Duodenal mucosa (tissue), 2 donors: ENCODE data around the gene AGBL1.

ENCODE experiments used
- H3K27ac ChIP-seq: one replicate; pipeline ENCODE4 v1.7.0; 2013; ENCODE audit warnings: low read depth, low read length
- H3K27me3 ChIP-seq, 2 donors: one replicate each; pipeline ENCODE4 v1.7.0; 2013; ENCODE audit warnings: low read length in 2 of 2, control low read depth in 1 of 2; ENCODE audit not compliant: insufficient read depth in 2 of 2, control insufficient read depth in 1 of 2
- H3K36me3 ChIP-seq, 2 donors: one replicate each; pipeline ENCODE4 v1.7.0; 2013; ENCODE audit warnings: low read length in 2 of 2, control low read depth in 1 of 2; ENCODE audit not compliant: insufficient read depth in 2 of 2, control insufficient read depth in 1 of 2
- H3K4me1 ChIP-seq, 2 donors: one replicate each; pipeline ENCODE4 v1.7.0; 2013; ENCODE audit warnings: low read length in 2 of 2, control low read depth in 1 of 2; ENCODE audit not compliant: insufficient read depth in 2 of 2, control insufficient read depth in 1 of 2
- H3K4me3 ChIP-seq, 2 donors: one replicate each; pipeline ENCODE4 v1.7.0; 2013; ENCODE audit warnings: low read length in 2 of 2, low read depth in 1 of 2
- H3K9ac ChIP-seq, 2 donors: one replicate each; pipeline ENCODE4 v1.7.0; 2013; ENCODE audit warnings: low read length in 2 of 2, low read depth in 1 of 2
- H3K9me3 ChIP-seq, 2 donors: one replicate each; pipeline ENCODE4 v1.7.0; 2013; ENCODE audit warnings: low read length in 2 of 2, control low read depth in 1 of 2; ENCODE audit not compliant: control insufficient read depth in 1 of 2

Gene AGBL1

DNA sequence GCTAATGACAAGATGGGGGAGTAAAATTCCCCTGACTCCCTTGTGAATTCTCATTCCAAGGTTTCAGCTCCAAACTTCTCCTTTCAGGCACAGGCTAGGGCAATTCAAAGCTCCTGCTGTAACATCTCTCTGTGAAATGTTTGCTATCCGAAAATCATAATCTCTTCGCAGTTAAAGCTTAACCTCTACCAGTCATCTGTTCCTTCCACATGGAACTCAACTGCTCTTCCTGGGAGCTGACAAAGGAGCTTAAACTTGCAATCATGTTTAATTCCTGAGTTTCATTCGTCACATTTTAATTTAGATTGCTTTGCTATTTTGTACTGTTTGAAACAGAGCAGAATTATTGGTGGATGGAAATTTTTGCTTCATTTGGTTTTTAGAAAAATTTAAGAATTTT lies 328.6 kb downstream of the AGBL1 start:
- H3K4me3 ChIP-seq: no peak overlapping the region
- H3K27me3 ChIP-seq: no peaks in the 10 kb centered on the region
- H3K27ac ChIP-seq: no peak overlapping the region
- no peaks in the 10 kb centered on the region for H3K9me3 ChIP-seq
- H3K9ac ChIP-seq: no peak overlapping the region
- no peaks in the 10 kb centered on the region for H3K4me1 ChIP-seq
- no peaks in the 10 kb centered on the region for H3K36me3 ChIP-seq

DNA sequence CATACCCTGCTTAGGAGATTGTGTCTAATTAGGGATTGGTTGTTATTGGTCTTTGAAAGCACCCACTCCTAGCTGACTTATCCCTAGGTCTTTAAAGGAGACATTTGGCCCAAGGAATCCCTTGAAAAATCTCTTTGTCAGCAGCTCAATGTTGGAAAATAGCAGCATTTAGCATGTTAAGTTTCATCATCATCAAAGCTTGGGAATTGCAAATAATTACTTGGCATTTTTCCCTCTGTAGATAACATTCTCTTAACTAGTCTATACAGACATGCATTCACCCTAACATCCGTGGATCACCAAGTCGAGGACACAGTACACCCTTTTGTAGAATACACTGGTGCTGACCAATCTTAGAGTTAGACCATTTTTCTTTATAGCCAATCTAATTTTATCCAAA lies 332.2 kb downstream of the AGBL1 start:
- Histone ChIP-seq H3K4me3 (no peak overlapping the region), H3K9ac (no peak overlapping the region), H3K9me3 (no peaks in the 10 kb centered on the region), H3K4me1 (no peaks in the 10 kb centered on the region), H3K27ac (no peak overlapping the region), H3K27me3 (no peaks in the 10 kb centered on the region), H3K36me3 (no peaks in the 10 kb centered on the region)

DNA sequence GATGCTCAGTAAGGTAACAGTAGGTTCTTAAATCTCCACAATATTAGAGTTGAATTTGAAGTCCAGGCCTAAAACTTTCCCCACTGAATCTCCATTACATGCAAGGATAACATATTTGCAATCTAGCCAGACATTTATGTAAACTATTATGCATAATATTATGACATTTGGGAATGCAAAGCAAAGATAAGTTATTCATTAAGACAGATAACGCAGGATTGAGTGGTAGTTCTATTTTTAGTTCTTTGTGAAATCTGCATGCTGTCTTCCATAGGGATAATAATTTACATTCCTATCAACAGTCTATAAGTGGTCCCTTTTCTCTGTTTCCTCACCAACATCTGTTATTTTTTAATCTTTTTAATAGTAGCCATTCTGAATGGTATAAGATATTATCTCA lies 333.5 kb downstream of the AGBL1 start:
- no peak overlapping the region for H3K4me3 ChIP-seq

DNA sequence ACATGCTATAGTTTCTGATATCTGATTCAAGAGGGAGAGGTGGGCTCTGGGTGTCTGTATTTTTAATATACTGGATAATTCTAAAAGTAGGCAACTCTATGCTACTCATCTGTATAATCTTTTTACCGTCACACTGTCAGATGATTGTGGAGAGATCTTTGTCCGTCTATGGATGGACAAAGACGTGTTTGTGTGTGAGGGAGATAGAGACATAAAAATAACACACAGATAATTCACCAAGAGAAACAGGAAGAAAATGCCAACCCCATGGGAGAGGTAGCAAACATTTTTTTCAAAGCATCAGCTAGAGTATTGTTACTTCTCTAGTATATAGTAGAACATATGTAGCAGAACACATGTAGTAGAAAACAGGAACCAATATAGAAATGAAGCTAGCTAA lies 346.1 kb downstream of the AGBL1 start:
- Histone ChIP-seq H3K9ac (no peak overlapping the region), H3K27ac (no peak overlapping the region), H3K4me3 (no peak overlapping the region), H3K36me3 (no peaks in the 10 kb centered on the region), H3K4me1 (no peaks in the 10 kb centered on the region), H3K27me3 (no peaks in the 10 kb centered on the region), H3K9me3 (no peaks in the 10 kb centered on the region)

More for the DNA sequence above, 333.5 kb downstream of the AGBL1 start:
- no peaks in the 10 kb centered on the region for H3K9me3 ChIP-seq
- no peaks in the 10 kb centered on the region for H3K27me3 ChIP-seq
- H3K4me1 ChIP-seq: no peaks in the 10 kb centered on the region
- H3K27ac ChIP-seq: no peak overlapping the region
- H3K9ac ChIP-seq: no peak overlapping the region
- H3K36me3 ChIP-seq: no peaks in the 10 kb centered on the region

DNA sequence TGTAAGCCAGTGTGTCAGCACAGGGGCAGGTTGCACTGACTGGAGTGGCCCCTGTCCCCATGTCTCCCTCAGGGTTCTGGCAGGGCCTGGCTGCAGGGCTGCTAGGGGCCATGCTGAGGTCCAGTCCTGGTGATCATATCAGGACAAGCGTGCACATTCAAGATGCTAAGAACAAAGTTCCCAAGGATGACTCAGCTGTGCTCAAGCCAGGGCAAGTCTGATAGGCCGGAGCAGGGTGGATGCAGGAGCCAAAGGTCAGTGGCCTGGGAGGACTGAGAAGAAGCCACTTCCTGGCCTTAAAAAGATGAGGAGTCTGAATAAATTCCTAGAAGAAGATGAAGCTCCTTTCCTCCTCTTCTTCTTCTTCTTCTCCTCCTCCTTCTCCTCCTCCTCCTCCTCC lies 353.2 kb downstream of the AGBL1 start:
- Histone ChIP-seq H3K4me3 (no peak overlapping the region), H3K36me3 (no peaks in the 10 kb centered on the region), H3K9me3 (no peaks in the 10 kb centered on the region), H3K27me3 (no peaks in the 10 kb centered on the region), H3K27ac (no peak overlapping the region), H3K9ac (no peak overlapping the region), H3K4me1 (no peaks in the 10 kb centered on the region)

DNA sequence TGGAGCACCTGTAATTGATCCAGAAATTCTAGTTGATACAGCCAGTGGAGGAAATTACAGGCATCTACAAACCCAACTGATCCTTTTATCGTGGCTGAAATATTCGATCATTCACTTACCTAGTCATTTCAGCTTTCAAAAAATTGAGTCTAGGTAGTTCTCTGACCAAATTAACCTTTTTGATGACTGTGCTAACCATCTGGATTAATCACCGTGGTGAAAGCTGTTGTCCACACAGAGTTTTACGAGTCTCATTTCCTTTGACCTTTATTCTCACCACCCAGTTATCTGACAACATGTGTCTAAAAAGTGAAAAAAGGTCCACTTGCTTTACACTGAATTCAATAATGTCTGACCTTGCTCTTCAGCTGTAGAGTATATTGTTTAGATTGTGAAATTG lies 354.3 kb downstream of the AGBL1 start:
- no peaks in the 10 kb centered on the region for H3K9me3 ChIP-seq
- H3K27me3 ChIP-seq: no peaks in the 10 kb centered on the region
- no peak overlapping the region for H3K9ac ChIP-seq
- no peak overlapping the region for H3K27ac ChIP-seq
- H3K4me1 ChIP-seq: no peaks in the 10 kb centered on the region
- H3K4me3 ChIP-seq: no peak overlapping the region
- no peaks in the 10 kb centered on the region for H3K36me3 ChIP-seq

DNA sequence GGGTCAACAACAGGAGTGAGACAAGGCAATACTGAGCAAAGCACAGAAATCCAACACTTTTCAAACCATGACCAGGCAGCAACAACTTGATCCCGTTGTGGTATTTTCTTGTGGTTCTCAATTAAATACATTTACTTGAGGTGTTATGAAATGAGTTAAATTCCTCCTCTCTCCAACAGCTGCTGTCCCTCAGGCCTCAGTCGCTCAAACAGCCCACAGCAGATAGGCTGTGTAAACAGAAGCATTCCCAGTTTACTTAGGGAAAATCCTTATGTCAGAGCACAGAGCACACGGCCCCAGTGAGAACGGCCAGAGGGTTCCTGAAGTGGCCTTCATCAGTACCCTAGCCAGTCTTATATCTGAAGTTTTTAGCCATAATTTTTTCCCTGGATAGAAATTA lies 359.9 kb downstream of the AGBL1 start:
- Histone ChIP-seq H3K27ac (no peak overlapping the region), H3K9ac (no peak overlapping the region), H3K4me1 (no peaks in the 10 kb centered on the region), H3K4me3 (no peak overlapping the region), H3K9me3 (no peaks in the 10 kb centered on the region), H3K36me3 (no peaks in the 10 kb centered on the region), H3K27me3 (no peaks in the 10 kb centered on the region)

DNA sequence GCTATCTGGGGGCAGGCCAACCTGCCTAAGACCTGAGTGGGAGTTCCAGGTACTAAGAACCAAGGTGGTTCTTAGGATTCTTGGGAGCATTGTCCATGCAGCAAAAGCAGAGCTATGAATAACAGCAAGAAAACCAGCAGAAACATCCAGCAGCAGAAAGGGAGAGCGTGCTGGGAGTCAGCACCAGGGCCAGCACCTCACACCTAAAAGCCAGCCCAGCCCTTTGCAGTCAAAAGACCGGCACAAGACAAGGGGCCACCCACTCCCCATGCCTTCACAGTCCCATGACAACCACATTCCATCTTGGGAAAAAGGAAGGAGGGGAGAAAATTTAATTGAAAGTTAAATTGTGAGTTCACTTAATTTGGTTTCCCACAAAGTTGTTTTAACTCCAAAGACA lies 364.9 kb downstream of the AGBL1 start:
- Histone ChIP-seq H3K9me3 (no peaks in the 10 kb centered on the region), H3K4me3 (no peak overlapping the region), H3K27ac (no peak overlapping the region), H3K9ac (no peak overlapping the region), H3K4me1 (no peaks in the 10 kb centered on the region), H3K36me3 (no peaks in the 10 kb centered on the region), H3K27me3 (no peaks in the 10 kb centered on the region)

DNA sequence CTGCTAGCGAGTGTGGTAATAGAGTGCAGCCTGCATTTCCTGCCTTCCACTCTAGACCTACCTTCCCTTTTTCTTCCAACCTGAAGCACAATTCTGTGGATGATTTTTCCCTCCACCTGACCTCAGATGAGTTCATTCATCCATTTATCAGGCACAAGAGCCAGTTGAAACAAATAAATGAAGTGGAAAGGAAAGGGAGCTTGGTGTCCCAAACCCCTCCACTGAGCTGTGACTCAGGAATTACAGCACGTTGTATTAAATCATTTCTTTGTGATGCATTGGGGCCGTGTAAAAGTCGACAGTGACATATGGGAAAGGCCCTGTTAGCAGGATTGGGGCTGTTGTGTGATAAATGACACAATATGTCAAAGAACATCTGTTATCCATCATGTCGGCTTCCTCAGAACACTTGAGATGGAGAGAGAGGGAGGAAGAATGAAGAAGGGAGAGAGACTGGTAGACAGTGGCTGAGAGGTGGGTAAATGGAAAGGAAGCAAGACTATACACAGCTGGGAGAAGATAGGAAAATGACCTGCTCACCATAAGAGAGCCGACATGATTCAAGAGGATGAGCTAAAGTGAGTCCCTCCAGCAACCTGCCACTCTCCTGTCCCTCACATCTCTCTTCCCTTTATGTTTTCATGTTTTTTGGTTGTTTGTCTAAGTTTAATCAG lies 366.0 kb downstream of the AGBL1 start:
- no peak overlapping the region for H3K4me3 ChIP-seq
- H3K9ac ChIP-seq: no peak overlapping the region
- H3K27ac ChIP-seq: no peak overlapping the region
- H3K36me3 ChIP-seq: no peaks in the 10 kb centered on the region
- H3K4me1 ChIP-seq: no peaks in the 10 kb centered on the region
- no peaks in the 10 kb centered on the region for H3K9me3 ChIP-seq
- no peaks in the 10 kb centered on the region for H3K27me3 ChIP-seq

DNA sequence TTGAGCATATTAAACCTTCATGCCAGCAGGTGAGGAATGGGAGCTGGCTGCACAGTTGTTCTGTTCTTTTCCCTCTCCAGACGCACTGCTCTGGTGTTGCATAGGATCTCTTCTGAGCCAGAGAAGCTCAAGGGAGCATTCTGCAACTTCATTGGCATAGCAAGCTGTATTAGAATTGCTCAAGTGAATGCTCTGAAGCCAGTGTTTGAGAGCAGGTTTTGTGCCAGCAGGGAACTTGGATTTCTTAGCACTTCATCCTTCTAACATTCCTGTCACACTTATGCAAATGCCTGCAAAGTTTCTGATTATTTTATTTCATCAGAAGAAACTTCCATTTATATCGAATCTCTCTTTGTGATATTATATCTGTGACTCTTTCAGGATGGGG lies 366.6 kb downstream of the AGBL1 start:
- no peak overlapping the region for H3K27ac ChIP-seq
- H3K9ac ChIP-seq: no peak overlapping the region
- no peaks in the 10 kb centered on the region for H3K4me1 ChIP-seq
- no peak overlapping the region for H3K4me3 ChIP-seq
- no peaks in the 10 kb centered on the region for H3K9me3 ChIP-seq
- H3K36me3 ChIP-seq: no peaks in the 10 kb centered on the region
- H3K27me3 ChIP-seq: no peaks in the 10 kb centered on the region
